PC-3 (cell line): ENCODE measurements around the gene ROR1. TPM values are rescaled to one million over a fixed set of nuclear protein-coding genes. Genes with fewer than 3 reads are reported as not detected.

Experiments
- ATAC-seq: fragments of 200-7000 bp; cut with Tn5 transposase; 2 replicates; pipeline ENCODE4 v1.9.1; 2020; ENCODE audit warnings: mild to moderate bottlenecking, moderate library complexity
- BruUV-seq: library from RNA; stranded (reverse); fragments of 400-500 nt; replicated peaks from 2 replicates; lab custom pipeline; 2021; lab: Mats Ljungman, UMichigan
- CTCF ChIA-PET: fragments of 300-600 bp; sonication (Branson Sonifier 250); formaldehyde crosslinking; loops from one replicate; lab custom pipeline; 2022; ENCODE audit warnings: antibody characterized with exemption; lab: Charles Lee
- POLR2A ChIA-PET: fragments of 300-600 bp; sonication (Branson Sonifier 250); formaldehyde crosslinking; loops from one replicate; lab custom pipeline; 2022; ENCODE audit warnings: antibody characterized with exemption; ENCODE audit not compliant: unreplicated experiment; lab: Charles Lee
- DNase-seq: peaks from one replicate; pipeline ENCODE4 v3.0.0-alpha.2; 2015
- H2AFZ ChIP-seq: fragments of 300-600 bp; sonication (generic); 2 replicates; pipeline ENCODE4 v1.6.0; 2016; ENCODE audit warnings: antibody characterized with exemption, low read length
- H3F3A ChIP-seq: fragments of 300-600 bp; sonication (generic); one replicate; pipeline ENCODE4 v1.6.0; 2017; ENCODE audit warnings: antibody characterized with exemption, low read length, control low read depth, mild to moderate bottlenecking; ENCODE audit not compliant: unreplicated experiment
- H3K27ac ChIP-seq: fragments of 300-600 bp; sonication (generic); 2 replicates; pipeline ENCODE4 v1.5.1; 2016; ENCODE audit warnings: mild to moderate bottlenecking, low read length
- H3K27me3 ChIP-seq: fragments of 300-600 bp; sonication (generic); 2 replicates; pipeline ENCODE4 v1.6.1; 2016; ENCODE audit warnings: low read length, mixed read lengths
- H3K36me3 ChIP-seq: fragments of 300-600 bp; sonication (generic); 2 replicates; pipeline ENCODE4 v1.6.1; 2016; ENCODE audit warnings: low read depth, mixed run types, low read length, mixed read lengths
- H3K4me1 ChIP-seq: fragments of 300-600 bp; sonication (generic); 2 replicates; pipeline ENCODE4 v1.5.1; 2016; ENCODE audit warnings: low read length; ENCODE audit not compliant: insufficient read depth
- H3K4me2 ChIP-seq: fragments of 300-600 bp; sonication (generic); 2 replicates; pipeline ENCODE4 v1.6.0; 2016; ENCODE audit warnings: low read length
- H3K4me3 ChIP-seq: fragments of 300-600 bp; sonication (generic); 2 replicates; pipeline ENCODE4 v1.5.1; 2016; ENCODE audit warnings: mild to moderate bottlenecking, low read length, mixed read lengths
- H3K79me2 ChIP-seq: fragments of 300-600 bp; sonication (generic); 2 replicates; pipeline ENCODE4 v1.6.1; 2017; ENCODE audit warnings: low read length, mixed read lengths
- H3K9ac ChIP-seq: fragments of 300-600 bp; sonication (generic); 2 replicates; pipeline ENCODE4 v1.6.0; 2016; ENCODE audit warnings: mild to moderate bottlenecking, low read length
- H3K9me2 ChIP-seq: fragments of 300-600 bp; sonication (generic); replicated peaks from 2 replicates; pipeline ENCODE4 v1.6.1; 2016; ENCODE audit warnings: mixed run types, low read length, mixed read lengths
- H3K9me3 ChIP-seq: fragments of 300-600 bp; sonication (generic); 2 replicates; pipeline ENCODE4 v1.6.1; 2016; ENCODE audit warnings: low read length, mixed read lengths
- H4K20me1 ChIP-seq: fragments of 300-600 bp; sonication (generic); 2 replicates; pipeline ENCODE4 v1.6.1; 2016; ENCODE audit warnings: low read length, mixed read lengths
- CTCF ChIP-seq: fragments of 300-600 bp; sonication (generic); conservative IDR thresholded peaks from 2 replicates; pipeline ENCODE4 v1.5.1; 2017; ENCODE audit warnings: antibody characterized with exemption, low read depth, mild to moderate bottlenecking, low read length
- EZH2 ChIP-seq: fragments of 300-600 bp; sonication (generic); IDR thresholded peaks from one replicate; pipeline ENCODE4 v1.6.1; 2017; ENCODE audit warnings: antibody characterized with exemption, mild to moderate bottlenecking, low read length; ENCODE audit not compliant: unreplicated experiment
- EZH2phosphoT487 ChIP-seq: fragments of 300-600 bp; sonication (generic); IDR thresholded peaks from 2 replicates; pipeline ENCODE4 v1.6.1; 2018; ENCODE audit warnings: mild to moderate bottlenecking, antibody characterized with exemption, low read length, borderline replicate concordance
- intact Hi-C: fragments of 100-400 bp; cut with micrococcal nuclease; formaldehyde crosslinking; loops from 2 replicates; pipeline ENCODE4 v1.9.0; 2023
- total RNA-seq: library from RNA; depleted of rRNA; stranded (reverse); fragments of >200 nt; gene quantifications from 2 replicates; pipeline ENCODE4 v1.2.3, GENCODE V29; 2014

Gene ROR1
- total RNA-seq, 1 experiment from 2014 or later, result 16.5 TPM

- Histone ChIP-seq H3K36me3 (no peaks in the 10 kb centered on the region), H3K27ac (peak overlapping the region; percentile 89), H3K4me3 (no peak overlapping the region), H3K4me1 (peaks cover 60% of the 10 kb centered on the region), H4K20me1 (no peaks in the 10 kb centered on the region), H3K9me3 (no peaks in the 10 kb centered on the region), H3K79me2 (peaks cover 58% of the 10 kb centered on the region), H3F3A (peaks cover 13% of the 10 kb centered on the region), H3K27me3 (no peaks in the 10 kb centered on the region), H3K9me2 (no peaks in the 10 kb centered on the region), H3K9ac (no peak overlapping the region), H2AFZ (no peak overlapping the region), H3K4me2 (peak overlapping the region; percentile 58)
- intact Hi-C loops, result loop anchor here (5.0 kb wide), 1 partner anchor 177 kb away; no protein-coding TSS in a partner anchor
- ATAC-seq, result no peak
- DNase-seq, result peak; percentile 38
- ChIA-PET POLR2A (no interaction called here), CTCF (interaction anchor here (0.6 to 1.2 kb wide), 2 partner anchors 105 to 465 kb away, joined by 4 read pairs; partner anchors contain the start of gene ROR1)
- TF ChIP-seq CTCF (no peak), EZH2phosphoT487 (no peak), EZH2 (no peak)
- BruUV-seq, result no TSS peak
Observed at GRCh38 chr1:63878932-63879331, 105.1 kb downstream of the ROR1 start.

- no peak overlapping the region for H3K4me2 ChIP-seq
- ATAC-seq (no peak), DNase-seq (no peak)
- H3K4me1 ChIP-seq, result peaks cover 41% of the 10 kb centered on the region
- peaks cover 41% of the 10 kb centered on the region for H3K79me2 ChIP-seq
- H3K36me3 ChIP-seq, result no peaks in the 10 kb centered on the region
- ChIA-PET POLR2A (no interaction called here), CTCF (no interaction called here)
- H2AFZ ChIP-seq, result no peak overlapping the region
- no peaks in the 10 kb centered on the region for H3K9me2 ChIP-seq
- TF ChIP-seq EZH2 (no peak), EZH2phosphoT487 (no peak), CTCF (no peak)
- H3F3A ChIP-seq, result peaks cover 13% of the 10 kb centered on the region
- H3K27ac ChIP-seq, result no peak overlapping the region
- H3K4me3 ChIP-seq, result no peak overlapping the region
- no peaks in the 10 kb centered on the region for H3K27me3 ChIP-seq
- BruUV-seq, result no TSS peak
- H4K20me1 ChIP-seq, result no peaks in the 10 kb centered on the region
- H3K9ac ChIP-seq, result no peak overlapping the region
- no peaks in the 10 kb centered on the region for H3K9me3 ChIP-seq
- intact Hi-C loops, result no loop called here
Observed at GRCh38 chr1:63880958-63881576, 107.2 kb downstream of the ROR1 start.

- CTCF ChIA-PET, result no interaction called here
- ATAC-seq (no peak), DNase-seq (no peak)
- intact Hi-C loops, result no loop called here
- Histone ChIP-seq H3K79me2 (peaks cover 36% of the 10 kb centered on the region), H3K36me3 (no peaks in the 10 kb centered on the region), H4K20me1 (no peaks in the 10 kb centered on the region), H3K9me3 (no peaks in the 10 kb centered on the region), H3K9me2 (no peaks in the 10 kb centered on the region), H3K4me3 (no peak overlapping the region), H3K9ac (no peak overlapping the region), H3K4me1 (peaks cover 30% of the 10 kb centered on the region), H3K27ac (no peak overlapping the region), H3K4me2 (no peak overlapping the region), H3K27me3 (no peaks in the 10 kb centered on the region), H2AFZ (no peak overlapping the region), H3F3A (peaks cover 7% of the 10 kb centered on the region)
- no peak for TF ChIP-seq CTCF
- TF ChIP-seq EZH2, result no peak
- no peak for TF ChIP-seq EZH2phosphoT487
- POLR2A ChIA-PET, result no interaction called here
- no TSS peak for BruUV-seq
Observed at GRCh38 chr1:63882048-63882704, 108.4 kb downstream of the ROR1 start.
